Measurements from ENCODE around the gene PDPN.
A peak's percentile ranks its signal among the peaks of the same experiment; 100 is the strongest.

Gene PDPN

DNA sequence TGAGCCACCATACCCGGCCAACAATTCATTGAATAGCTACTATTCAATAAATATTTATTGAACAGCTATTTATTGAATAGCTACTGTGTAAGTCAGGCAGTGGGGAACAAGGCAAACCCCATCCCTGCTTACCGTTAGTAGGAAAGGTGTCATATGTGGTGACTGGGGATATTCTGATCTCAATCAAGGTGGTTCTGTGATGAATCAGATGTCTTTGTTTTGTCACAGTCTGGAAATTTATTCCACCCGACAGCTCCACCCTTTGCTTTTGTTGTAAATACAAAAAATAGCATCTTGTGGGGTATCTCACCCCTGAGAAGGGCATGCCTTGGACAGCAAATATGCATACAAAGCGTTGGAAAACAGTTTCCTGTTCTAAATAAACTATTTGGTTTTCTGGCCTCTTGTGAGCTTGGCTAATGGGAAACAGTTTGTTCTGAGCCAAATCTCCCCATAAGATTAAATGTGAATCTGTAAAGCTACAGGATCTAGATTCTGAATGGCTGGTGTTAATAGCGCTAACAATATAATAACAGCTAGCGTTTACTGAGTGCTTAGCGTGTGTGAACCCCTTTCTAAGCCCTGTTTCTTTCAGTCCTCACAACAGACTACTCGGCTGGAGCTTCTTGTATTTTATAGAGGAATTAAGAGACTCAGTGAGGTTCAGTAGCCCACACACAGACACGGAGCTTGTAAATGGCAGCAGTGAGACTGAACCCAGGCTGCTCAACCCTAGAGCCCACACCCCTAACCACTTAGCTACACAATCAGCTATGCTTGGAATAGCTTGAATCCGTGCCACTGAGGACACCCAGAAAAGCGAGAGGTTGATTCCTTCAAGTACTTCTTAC lies 5.5 kb downstream of the PDPN start:
- no peaks in the 10 kb centered on the region for H3K36me3 ChIP-seq (ENCODE audit: insufficient read depth, low read length)
- H3K4me3 ChIP-seq (ENCODE audit: low read depth, low read length): no peak overlapping the region
- H3K79me2 ChIP-seq (ENCODE audit: control insufficient read depth, insufficient read depth, low read length, unreplicated experiment): no peaks in the 10 kb centered on the region
- no peak overlapping the region for H2AFZ ChIP-seq (ENCODE audit: low read length, unreplicated experiment)
- H3K27ac ChIP-seq (ENCODE audit: low read depth, low read length): no peak overlapping the region
- H3K27me3 ChIP-seq (ENCODE audit: insufficient read depth, low read length): peaks cover 1% of the 10 kb centered on the region; the same call in 1 of the 2 replicates
- no peaks in the 10 kb centered on the region for H3K4me1 ChIP-seq (ENCODE audit: control insufficient read depth, insufficient read depth, low read length, unreplicated experiment)

- Histone ChIP-seq H3K4me3 (ENCODE audit: low read depth, low read length) (no peak overlapping the region), H3K79me2 (ENCODE audit: control insufficient read depth, insufficient read depth, low read length, unreplicated experiment) (no peaks in the 10 kb centered on the region), H3K27ac (ENCODE audit: low read depth, low read length) (no peak overlapping the region), H3K36me3 (ENCODE audit: insufficient read depth, low read length) (no peaks in the 10 kb centered on the region), H3K4me1 (ENCODE audit: control insufficient read depth, insufficient read depth, low read length, unreplicated experiment) (no peaks in the 10 kb centered on the region), H2AFZ (ENCODE audit: low read length, unreplicated experiment) (no peak overlapping the region), H3K27me3 (ENCODE audit: insufficient read depth, low read length) (no peaks in the 10 kb centered on the region)
Measured at GRCh38 chr1:13590486-13590885, 6.9 kb downstream of the PDPN start.

GRCh38 chr1:13593511-13594131 lies 10.0 kb downstream of the PDPN start:
- no peaks in the 10 kb centered on the region for H3K4me1 ChIP-seq (ENCODE audit: control insufficient read depth, insufficient read depth, low read length, unreplicated experiment)
- H2AFZ ChIP-seq (ENCODE audit: low read length, unreplicated experiment): no peak overlapping the region
- peak overlapping the region; percentile 56 for H3K27ac ChIP-seq (ENCODE audit: low read depth, low read length)
- H3K79me2 ChIP-seq (ENCODE audit: control insufficient read depth, insufficient read depth, low read length, unreplicated experiment): no peaks in the 10 kb centered on the region
- no peaks in the 10 kb centered on the region for H3K27me3 ChIP-seq (ENCODE audit: insufficient read depth, low read length)
- H3K36me3 ChIP-seq (ENCODE audit: insufficient read depth, low read length): no peaks in the 10 kb centered on the region
- no peak overlapping the region for H3K4me3 ChIP-seq (ENCODE audit: low read depth, low read length)

DNA sequence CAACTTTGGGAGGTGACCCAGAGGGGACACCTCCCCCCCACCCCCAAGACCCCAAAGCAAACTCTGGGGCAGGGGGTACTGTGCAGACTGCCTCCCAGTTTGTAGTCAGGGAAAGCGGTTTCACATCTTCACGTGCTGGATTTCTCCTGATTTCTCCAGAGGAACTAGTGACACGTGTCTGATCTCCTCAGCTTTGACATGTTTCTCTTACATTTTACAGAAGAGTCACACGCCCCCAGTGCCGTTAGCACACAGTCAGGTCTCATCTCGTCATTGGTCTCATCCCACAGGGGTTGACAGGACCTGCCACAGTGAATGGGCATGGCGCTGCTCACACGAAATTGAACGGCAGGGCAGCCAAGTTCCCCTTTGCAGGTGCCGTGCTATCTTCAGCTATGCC lies 11.8 kb downstream of the PDPN start:
- Histone ChIP-seq H3K4me3 (ENCODE audit: low read depth, low read length) (no peak overlapping the region), H2AFZ (ENCODE audit: low read length, unreplicated experiment) (no peak overlapping the region), H3K79me2 (ENCODE audit: control insufficient read depth, insufficient read depth, low read length, unreplicated experiment) (no peaks in the 10 kb centered on the region), H3K27ac (ENCODE audit: low read depth, low read length) (no peak overlapping the region), H3K27me3 (ENCODE audit: insufficient read depth, low read length) (no peaks in the 10 kb centered on the region), H3K36me3 (ENCODE audit: insufficient read depth, low read length) (no peaks in the 10 kb centered on the region), H3K4me1 (ENCODE audit: control insufficient read depth, insufficient read depth, low read length, unreplicated experiment) (no peaks in the 10 kb centered on the region)

- no peak overlapping the region for H2AFZ ChIP-seq (ENCODE audit: low read length, unreplicated experiment)
- H3K27ac ChIP-seq (ENCODE audit: low read depth, low read length): no peak overlapping the region
- no peaks in the 10 kb centered on the region for H3K79me2 ChIP-seq (ENCODE audit: control insufficient read depth, insufficient read depth, low read length, unreplicated experiment)
- H3K4me3 ChIP-seq (ENCODE audit: low read depth, low read length): no peak overlapping the region
- no peaks in the 10 kb centered on the region for H3K36me3 ChIP-seq (ENCODE audit: insufficient read depth, low read length)
- H3K27me3 ChIP-seq (ENCODE audit: insufficient read depth, low read length): no peaks in the 10 kb centered on the region
- no peaks in the 10 kb centered on the region for H3K4me1 ChIP-seq (ENCODE audit: control insufficient read depth, insufficient read depth, low read length, unreplicated experiment)
Measured at GRCh38 chr1:13597166-13597565, 13.5 kb downstream of the PDPN start.

GRCh38 chr1:13600762-13601453 lies 17.3 kb downstream of the PDPN start:
- Histone ChIP-seq H3K27ac (ENCODE audit: low read depth, low read length) (no peak overlapping the region), H3K4me3 (ENCODE audit: low read depth, low read length) (no peak overlapping the region), H2AFZ (ENCODE audit: low read length, unreplicated experiment) (no peak overlapping the region), H3K79me2 (ENCODE audit: control insufficient read depth, insufficient read depth, low read length, unreplicated experiment) (no peaks in the 10 kb centered on the region), H3K4me1 (ENCODE audit: control insufficient read depth, insufficient read depth, low read length, unreplicated experiment) (no peaks in the 10 kb centered on the region), H3K36me3 (ENCODE audit: insufficient read depth, low read length) (no peaks in the 10 kb centered on the region), H3K27me3 (ENCODE audit: insufficient read depth, low read length) (no peaks in the 10 kb centered on the region)

- Histone ChIP-seq H3K79me2 (ENCODE audit: control insufficient read depth, insufficient read depth, low read length, unreplicated experiment) (no peaks in the 10 kb centered on the region), H3K27me3 (ENCODE audit: insufficient read depth, low read length) (no peaks in the 10 kb centered on the region), H3K36me3 (ENCODE audit: insufficient read depth, low read length) (no peaks in the 10 kb centered on the region), H3K4me3 (ENCODE audit: low read depth, low read length) (no peak overlapping the region), H2AFZ (ENCODE audit: low read length, unreplicated experiment) (no peak overlapping the region), H3K4me1 (ENCODE audit: control insufficient read depth, insufficient read depth, low read length, unreplicated experiment) (no peaks in the 10 kb centered on the region), H3K27ac (ENCODE audit: low read depth, low read length) (no peak overlapping the region)
Measured at GRCh38 chr1:13604176-13604575, 20.5 kb downstream of the PDPN start.

GRCh38 chr1:13604721-13605120 lies 21.1 kb downstream of the PDPN start:
- Histone ChIP-seq H3K4me1 (ENCODE audit: control insufficient read depth, insufficient read depth, low read length, unreplicated experiment) (no peaks in the 10 kb centered on the region), H3K79me2 (ENCODE audit: control insufficient read depth, insufficient read depth, low read length, unreplicated experiment) (no peaks in the 10 kb centered on the region), H3K36me3 (ENCODE audit: insufficient read depth, low read length) (no peaks in the 10 kb centered on the region), H3K4me3 (ENCODE audit: low read depth, low read length) (no peak overlapping the region), H3K27ac (ENCODE audit: low read depth, low read length) (no peak overlapping the region), H2AFZ (ENCODE audit: low read length, unreplicated experiment) (no peak overlapping the region), H3K27me3 (ENCODE audit: insufficient read depth, low read length) (no peaks in the 10 kb centered on the region)

DNA sequence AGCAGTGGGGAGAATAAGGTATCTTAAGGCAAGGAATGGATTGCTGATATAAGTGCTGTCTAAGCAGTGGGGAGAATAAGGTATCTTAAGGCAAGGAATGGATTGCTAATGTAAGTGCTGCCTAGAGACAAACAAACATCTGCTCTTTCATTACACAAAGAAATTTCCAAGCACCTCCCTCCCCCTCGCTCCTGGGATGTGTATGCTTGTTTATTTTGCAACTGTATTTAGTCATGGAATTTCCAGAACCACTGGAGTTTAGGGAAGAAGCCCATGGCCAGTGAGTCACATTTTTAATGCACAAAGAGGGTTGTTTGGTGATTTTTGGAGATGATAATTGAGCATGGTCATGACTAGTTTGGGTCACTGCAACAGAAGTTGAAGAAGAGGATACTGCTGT lies 21.5 kb downstream of the PDPN start:
- no peaks in the 10 kb centered on the region for H3K79me2 ChIP-seq (ENCODE audit: control insufficient read depth, insufficient read depth, low read length, unreplicated experiment)
- H3K27me3 ChIP-seq (ENCODE audit: insufficient read depth, low read length): no peaks in the 10 kb centered on the region

DNA sequence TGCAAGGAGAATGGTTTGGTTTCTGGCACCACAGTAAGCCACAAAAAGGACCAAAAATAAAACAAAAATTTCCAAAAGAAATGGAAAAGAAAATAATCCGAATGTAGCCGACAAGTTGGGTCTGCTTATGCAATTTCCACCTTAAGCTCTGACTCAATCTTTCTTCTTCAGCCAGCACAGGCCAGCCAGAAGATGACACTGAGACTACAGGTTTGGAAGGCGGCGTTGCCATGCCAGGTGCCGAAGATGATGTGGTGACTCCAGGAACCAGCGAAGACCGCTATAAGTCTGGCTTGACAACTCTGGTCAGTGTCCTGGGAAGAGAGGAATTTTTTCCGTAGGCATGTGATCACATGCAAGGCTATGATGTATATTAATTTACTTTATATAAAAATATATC lies 23.4 kb downstream of the PDPN start:
- no peak overlapping the region for H3K27ac ChIP-seq (ENCODE audit: low read depth, low read length)
- H3K4me3 ChIP-seq (ENCODE audit: low read depth, low read length): no peak overlapping the region
- H3K27me3 ChIP-seq (ENCODE audit: insufficient read depth, low read length): no peaks in the 10 kb centered on the region
- no peaks in the 10 kb centered on the region for H3K79me2 ChIP-seq (ENCODE audit: control insufficient read depth, insufficient read depth, low read length, unreplicated experiment)
- H2AFZ ChIP-seq (ENCODE audit: low read length, unreplicated experiment): no peak overlapping the region
- H3K4me1 ChIP-seq (ENCODE audit: control insufficient read depth, insufficient read depth, low read length, unreplicated experiment): no peaks in the 10 kb centered on the region
- no peaks in the 10 kb centered on the region for H3K36me3 ChIP-seq (ENCODE audit: insufficient read depth, low read length)

More for the DNA sequence above, 21.5 kb downstream of the PDPN start:
- Histone ChIP-seq H3K4me3 (ENCODE audit: low read depth, low read length) (no peak overlapping the region), H3K4me1 (ENCODE audit: control insufficient read depth, insufficient read depth, low read length, unreplicated experiment) (no peaks in the 10 kb centered on the region), H3K27ac (ENCODE audit: low read depth, low read length) (no peak overlapping the region), H2AFZ (ENCODE audit: low read length, unreplicated experiment) (no peak overlapping the region), H3K36me3 (ENCODE audit: insufficient read depth, low read length) (no peaks in the 10 kb centered on the region)
